Measurements from ENCODE around the gene ESRRB.

ESRRB gene

GRCh38 chr14:76541594-76542219 is 165.8 kb downstream of the ESRRB start:
- H3K4me2 ChIP-seq (ENCODE audit: low read length) = no peak overlapping the region
- no peak overlapping the region for H3K27ac ChIP-seq (ENCODE audit: low read depth, low read length, poor library complexity, severe bottlenecking)
- no peaks in the 10 kb centered on the region for H4K20me1 ChIP-seq (ENCODE audit: insufficient read depth, low read length)
- TF ChIP-seq CTCF (IDR thresholded peaks at IDR 0.05; ENCODE audit: low read length) (no peak), EZH2 (IDR thresholded peaks at IDR 0.05; ENCODE audit: borderline replicate concordance, low read length) (no peak)
- H3K4me1 ChIP-seq (ENCODE audit: insufficient read depth, low read length, severe bottlenecking) = no peaks in the 10 kb centered on the region
- no peak overlapping the region for H2AFZ ChIP-seq (ENCODE audit: low read length)
- H3F3A ChIP-seq (ENCODE audit: insufficient read depth, low read length) = no peaks in the 10 kb centered on the region
- H3K4me3 ChIP-seq (ENCODE audit: low read depth, low read length, poor library complexity, severe bottlenecking) = no peak overlapping the region
- no peaks in the 10 kb centered on the region for H3K27me3 ChIP-seq (ENCODE audit: insufficient read depth, low read length)
- H3K9me2 ChIP-seq (ENCODE audit: low read depth, low read length) = no peaks in the 10 kb centered on the region
- H3K36me3 ChIP-seq (ENCODE audit: insufficient read depth, low read length) = no peaks in the 10 kb centered on the region
- no peak overlapping the region for H3K9ac ChIP-seq (ENCODE audit: low read length)
- H3K9me3 ChIP-seq (ENCODE audit: low read length) = no peaks in the 10 kb centered on the region
- no peaks in the 10 kb centered on the region for H3K79me2 ChIP-seq (ENCODE audit: insufficient read depth, low read length)

DNA sequence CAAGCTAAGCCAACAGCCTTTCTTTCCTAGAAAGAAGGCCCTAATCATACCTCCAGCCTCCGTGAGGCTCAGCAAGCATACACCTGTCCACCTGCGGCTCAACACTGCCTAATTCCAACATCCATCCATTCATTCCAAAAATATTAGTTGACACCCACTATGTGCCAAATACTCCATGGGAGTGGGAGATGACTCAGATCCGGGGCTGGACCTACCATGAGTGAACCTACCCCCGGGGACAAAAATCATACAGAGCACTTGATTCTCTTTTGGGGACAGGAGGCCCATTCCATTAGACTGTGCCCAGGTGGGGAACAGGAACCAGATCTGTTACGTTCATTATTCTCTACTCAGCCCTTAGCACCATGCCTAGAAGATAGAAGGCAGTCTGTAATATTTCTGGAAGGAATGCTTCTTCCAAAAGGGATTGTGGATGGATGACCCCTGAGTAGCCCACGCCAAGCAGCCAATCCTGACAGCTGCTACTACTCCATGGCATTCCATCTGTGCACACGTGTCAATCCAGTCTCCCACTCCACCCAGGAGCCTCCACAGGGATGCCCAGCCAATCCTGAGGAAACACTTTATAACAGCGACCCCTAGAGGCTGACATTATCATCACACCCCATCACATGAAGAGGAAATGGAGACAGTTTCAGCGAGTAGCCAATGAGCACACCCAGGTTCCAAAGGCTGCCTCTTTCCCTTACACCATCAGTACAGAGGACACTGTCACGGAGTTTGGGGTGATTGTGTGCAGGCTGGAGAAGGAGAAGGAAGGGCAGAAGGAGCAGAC is 170.7 kb downstream of the ESRRB start:
- H3K9me3 ChIP-seq (ENCODE audit: low read length) = no peaks in the 10 kb centered on the region
- H3K79me2 ChIP-seq (ENCODE audit: insufficient read depth, low read length) = no peaks in the 10 kb centered on the region
- H3K36me3 ChIP-seq (ENCODE audit: insufficient read depth, low read length) = no peaks in the 10 kb centered on the region
- H3K27me3 ChIP-seq (ENCODE audit: insufficient read depth, low read length) = no peaks in the 10 kb centered on the region
- H3K9me2 ChIP-seq (ENCODE audit: low read depth, low read length) = no peaks in the 10 kb centered on the region
- H3K27ac ChIP-seq (ENCODE audit: low read depth, low read length, poor library complexity, severe bottlenecking) = no peak overlapping the region
- H3F3A ChIP-seq (ENCODE audit: insufficient read depth, low read length) = no peaks in the 10 kb centered on the region
- no peaks in the 10 kb centered on the region for H4K20me1 ChIP-seq (ENCODE audit: insufficient read depth, low read length)
- no peak overlapping the region for H3K4me2 ChIP-seq (ENCODE audit: low read length)
- H3K9ac ChIP-seq (ENCODE audit: low read length) = no peak overlapping the region
- no peaks in the 10 kb centered on the region for H3K4me1 ChIP-seq (ENCODE audit: insufficient read depth, low read length, severe bottlenecking)
- no peak overlapping the region for H2AFZ ChIP-seq (ENCODE audit: low read length)
- H3K4me3 ChIP-seq (ENCODE audit: low read depth, low read length, poor library complexity, severe bottlenecking) = no peak overlapping the region
- TF ChIP-seq CTCF (IDR thresholded peaks at IDR 0.05; ENCODE audit: low read length) (peak; percentile 61), EZH2 (IDR thresholded peaks at IDR 0.05; ENCODE audit: borderline replicate concordance, low read length) (no peak)

DNA sequence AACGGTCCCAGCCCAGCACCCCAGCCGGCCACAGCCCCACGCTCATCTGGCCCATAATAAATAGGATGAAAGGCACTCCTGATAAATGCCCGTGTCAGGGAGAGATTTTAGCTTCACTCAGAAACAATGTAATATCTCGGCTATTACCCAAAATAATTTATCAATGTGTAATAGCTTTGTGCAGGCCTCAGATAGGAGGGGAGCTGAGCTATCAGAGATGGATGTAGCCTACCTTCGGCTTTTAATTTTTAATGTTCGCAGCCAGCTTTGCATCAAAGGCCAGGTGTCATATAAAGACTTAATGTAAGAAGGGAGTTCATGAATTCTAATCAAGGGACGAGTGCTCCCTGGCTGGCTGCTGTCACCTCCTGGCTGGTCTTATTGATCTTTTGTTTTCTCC is 171.9 kb downstream of the ESRRB start:
- no peaks in the 10 kb centered on the region for H3K4me1 ChIP-seq (ENCODE audit: insufficient read depth, low read length, severe bottlenecking)
- H3K79me2 ChIP-seq (ENCODE audit: insufficient read depth, low read length) = no peaks in the 10 kb centered on the region
- H3F3A ChIP-seq (ENCODE audit: insufficient read depth, low read length) = no peaks in the 10 kb centered on the region
- no peaks in the 10 kb centered on the region for H3K36me3 ChIP-seq (ENCODE audit: insufficient read depth, low read length)
- no peak overlapping the region for H2AFZ ChIP-seq (ENCODE audit: low read length)
- no peak overlapping the region for H3K27ac ChIP-seq (ENCODE audit: low read depth, low read length, poor library complexity, severe bottlenecking)
- no peaks in the 10 kb centered on the region for H4K20me1 ChIP-seq (ENCODE audit: insufficient read depth, low read length)
- no peak for TF ChIP-seq EZH2 (IDR thresholded peaks at IDR 0.05; ENCODE audit: borderline replicate concordance, low read length)
- TF ChIP-seq CTCF (IDR thresholded peaks at IDR 0.05; ENCODE audit: low read length) = no peak
- H3K4me2 ChIP-seq (ENCODE audit: low read length) = no peak overlapping the region
- no peak overlapping the region for H3K9ac ChIP-seq (ENCODE audit: low read length)
- H3K9me3 ChIP-seq (ENCODE audit: low read length) = no peaks in the 10 kb centered on the region
- H3K9me2 ChIP-seq (ENCODE audit: low read depth, low read length) = no peaks in the 10 kb centered on the region
- no peaks in the 10 kb centered on the region for H3K27me3 ChIP-seq (ENCODE audit: insufficient read depth, low read length)
- no peak overlapping the region for H3K4me3 ChIP-seq (ENCODE audit: low read depth, low read length, poor library complexity, severe bottlenecking)

All from OCI-LY1 (cell line).